Measurements from ENCODE around the gene DCAF8L2.

- no peak for TF ChIP-seq CTCF (IDR thresholded peaks at IDR 0.05; ENCODE audit: insufficient read depth, low read depth, low read length)
- TF ChIP-seq EZH2 (IDR thresholded peaks at IDR 0.05; ENCODE audit: insufficient read depth, low read length): no peak
Observed at GRCh38 chrX:27619459-27619858, 29.3 kb downstream of the DCAF8L2 start.
